ENCODE data around the gene PLEKHG1. TPM values are rescaled to one million over a fixed set of nuclear protein-coding genes. Genes with fewer than 3 reads are reported as not detected.

PLEKHG1 gene
- total RNA-seq, 1 experiment from 2014 or later, result not detected

- DNase-seq (ENCODE audit: low read depth), result no peak
These were observed 10.7 kb upstream of the PLEKHG1 start for GRCh38 chr6:150588888-150589499.

- no peak for DNase-seq (ENCODE audit: low read depth)
These were observed 9.8 kb upstream of the PLEKHG1 start for GRCh38 chr6:150589852-150590251.

GRCh38 chr6:150590446-150590845 lies 9.2 kb upstream of the PLEKHG1 start:
- DNase-seq (ENCODE audit: low read depth), result no peak

GRCh38 chr6:150592377-150592995 lies 7.2 kb upstream of the PLEKHG1 start:
- no peak for DNase-seq (ENCODE audit: low read depth)

GRCh38 chr6:150593119-150593518 lies 6.6 kb upstream of the PLEKHG1 start:
- no peak for DNase-seq (ENCODE audit: low read depth)

GRCh38 chr6:150596439-150596838 lies 3.2 kb upstream of the PLEKHG1 start:
- no peak for DNase-seq (ENCODE audit: low read depth)

GRCh38 chr6:150598401-150598800 lies 1.3 kb upstream of the PLEKHG1 start:
- DNase-seq (ENCODE audit: low read depth), result no peak

GRCh38 chr6:150598858-150599198 lies 857 bp upstream of the PLEKHG1 start:
- DNase-seq (ENCODE audit: low read depth), result no peak

GRCh38 chr6:150600010-150600300 lies 270 bp downstream of the PLEKHG1 start:
- DNase-seq (ENCODE audit: low read depth), result no peak

GRCh38 chr6:150600301-150601017 lies 774 bp downstream of the PLEKHG1 start:
- DNase-seq (ENCODE audit: low read depth), result peak; percentile 14

- DNase-seq (ENCODE audit: low read depth), result no peak
These were observed 1.8 kb downstream of the PLEKHG1 start for GRCh38 chr6:150601439-150601838.

- DNase-seq (ENCODE audit: low read depth), result no peak
These were observed 3.5 kb downstream of the PLEKHG1 start for GRCh38 chr6:150603176-150603575.

- no peak for DNase-seq (ENCODE audit: low read depth)
These were observed 4.8 kb downstream of the PLEKHG1 start for GRCh38 chr6:150604467-150604866.

- DNase-seq (ENCODE audit: low read depth), result no peak
These were observed 5.6 kb downstream of the PLEKHG1 start for GRCh38 chr6:150605333-150605732.

- DNase-seq (ENCODE audit: low read depth), result no peak
These were observed 6.5 kb downstream of the PLEKHG1 start for GRCh38 chr6:150606168-150606591.

GRCh38 chr6:150606647-150607328 lies 7.1 kb downstream of the PLEKHG1 start:
- DNase-seq (ENCODE audit: low read depth), result no peak

- DNase-seq (ENCODE audit: low read depth), result no peak
These were observed 7.6 kb downstream of the PLEKHG1 start for GRCh38 chr6:150607329-150607650.

GRCh38 chr6:150610584-150610983 lies 10.9 kb downstream of the PLEKHG1 start:
- no peak for DNase-seq (ENCODE audit: low read depth)

GRCh38 chr6:150613269-150613668 lies 13.6 kb downstream of the PLEKHG1 start:
- DNase-seq (ENCODE audit: low read depth), result no peak

GRCh38 chr6:150615967-150616366 lies 16.3 kb downstream of the PLEKHG1 start:
- DNase-seq (ENCODE audit: low read depth), result no peak

- DNase-seq (ENCODE audit: low read depth), result no peak
These were observed 16.9 kb downstream of the PLEKHG1 start for GRCh38 chr6:150616586-150616985.

GRCh38 chr6:150617062-150617461 lies 17.4 kb downstream of the PLEKHG1 start:
- DNase-seq (ENCODE audit: low read depth), result no peak
